Measurements from ENCODE around the gene ABCC11. TPM values are rescaled to one million over a fixed set of nuclear protein-coding genes. Genes with fewer than 3 reads are reported as not detected.
"Not testable (repeated sequence)": the region's sequence is repeated elsewhere in the genome, so short reads cannot be mapped to it uniquely, and the experiment has no call there.

ABCC11 gene
- total and polyA plus RNA-seq, 2 of the 4 experiments (the other 2 are of a cell fraction) = 0.09 to 0.18 TPM

DNA sequence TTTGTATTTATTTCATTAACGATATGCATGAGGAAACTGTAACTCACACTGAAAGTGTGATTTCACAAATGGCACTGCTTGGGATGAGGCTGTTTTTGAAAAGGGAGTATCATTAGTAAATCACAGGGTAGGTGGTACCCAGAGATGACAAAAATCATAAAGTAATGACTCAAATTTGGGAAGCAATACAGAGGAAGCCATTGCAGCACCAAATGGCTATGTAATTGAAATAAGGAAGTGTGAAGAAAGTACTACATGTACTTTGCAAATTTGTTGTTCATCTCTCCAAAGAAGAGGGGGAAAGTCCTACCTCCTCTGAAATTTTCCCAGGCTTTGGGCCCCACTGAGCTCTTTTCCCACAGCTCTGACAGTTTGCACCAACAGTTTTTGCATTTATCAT lies 79.3 kb downstream of the ABCC11 start:
- Histone ChIP-seq H3K23ac (ENCODE audit: low read depth, low read length) (no peak overlapping the region), H3K4me1 (ENCODE audit: control insufficient read depth, insufficient read depth, low read length) (no peaks in the 10 kb centered on the region; the same call in 1 of the 2 replicates), H3K14ac (replicated peaks; ENCODE audit: low read depth, low read length) (no peak overlapping the region), H3K9ac (ENCODE audit: low read depth, low read length) (no peak overlapping the region), H3K79me1 (ENCODE audit: low read depth in 1 of 2, low read length in 2 of 2) (no peaks in the 10 kb centered on the region), H3K56ac (ENCODE audit: extremely low read depth, insufficient read depth, low read length) (no peak overlapping the region), H4K8ac (ENCODE audit: low read depth in 2 of 2, low read length in 2 of 2) (no peak overlapping the region), H2BK120ac (ENCODE audit: low read depth, low read length) (no peak overlapping the region), H3K27me3 (ENCODE audit: control insufficient read depth, insufficient read depth, low read length) (peaks cover 2% of the 10 kb centered on the region; the same call in 1 of the 2 replicates), H4K91ac (ENCODE audit: insufficient read depth, low read depth, low read length) (no peak overlapping the region), H2BK15ac (ENCODE audit: low read depth, low read length) (no peak overlapping the region), H4K5ac (ENCODE audit: low read depth, low read length) (no peak overlapping the region), H3K18ac (ENCODE audit: low read depth, low read length) (no peak overlapping the region), H3K9me3 (ENCODE audit: control insufficient read depth, insufficient read depth, low read length) (no peaks in the 10 kb centered on the region), H4K20me1 (ENCODE audit: insufficient read depth, low read length) (no peaks in the 10 kb centered on the region), H2AK5ac (ENCODE audit: low read depth, low read length) (no peak overlapping the region), H3K4me3 (ENCODE audit: insufficient read depth, low read depth, low read length) (no peak overlapping the region), H2AFZ (replicated peaks; ENCODE audit: low read length, poor library complexity) (no peak overlapping the region), H3K9me1 (ENCODE audit: insufficient read depth, low read length) (no peaks in the 10 kb centered on the region; the same call in 1 of the 2 replicates), H3K4ac (ENCODE audit: low read depth, low read length) (no peak overlapping the region), H2BK20ac (ENCODE audit: low read depth, low read length) (no peak overlapping the region), H3K36me3 (ENCODE audit: control insufficient read depth, insufficient read depth, low read length) (no peaks in the 10 kb centered on the region), H3K4me2 (ENCODE audit: low read depth, low read length) (no peak overlapping the region), H3K27ac (ENCODE audit: insufficient read depth, low read length) (no peak overlapping the region), H2AK9ac (replicated peaks; ENCODE audit: low read depth, low read length, poor library complexity) (no peak overlapping the region), H2BK5ac (ENCODE audit: low read depth, low read length, poor library complexity, severe bottlenecking) (no peak overlapping the region)
- no CpG with 5 or more reads among the region's 1 CpG for WGBS, 2 experiments (ENCODE audit: extremely low coverage in 2 of 2, insufficient read length in 1 of 2)
- no peak for TF ChIP-seq RFX5 (IDR thresholded peaks at IDR 0.05; ENCODE audit: low read depth, low read length)
- no peak for TF ChIP-seq RCOR1 (IDR thresholded peaks at IDR 0.05; ENCODE audit: insufficient replicate concordance, low read length)
- no peak for TF ChIP-seq MAFK (IDR thresholded peaks at IDR 0.05; ENCODE audit: low read depth, low read length)
- TF ChIP-seq, protein P1, sequence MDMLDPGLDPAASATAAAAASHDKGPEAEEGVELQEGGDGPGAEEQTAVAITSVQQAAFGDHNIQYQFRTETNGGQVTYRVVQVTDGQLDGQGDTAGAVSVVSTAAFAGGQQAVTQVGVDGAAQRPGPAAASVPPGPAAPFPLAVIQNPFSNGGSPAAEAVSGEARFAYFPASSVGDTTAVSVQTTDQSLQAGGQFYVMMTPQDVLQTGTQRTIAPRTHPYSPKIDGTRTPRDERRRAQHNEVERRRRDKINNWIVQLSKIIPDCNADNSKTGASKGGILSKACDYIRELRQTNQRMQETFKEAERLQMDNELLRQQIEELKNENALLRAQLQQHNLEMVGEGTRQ (IDR thresholded peaks at IDR 0.05; ENCODE audit: low read depth, low read length) = no peak
- no peak for TF ChIP-seq SMC3 (IDR thresholded peaks at IDR 0.05; ENCODE audit: low read depth, low read length)
- no peak for TF ChIP-seq BHLHE40 (IDR thresholded peaks at IDR 0.05; ENCODE audit: low read depth, low read length)
- ChIA-PET POLR2A (ENCODE audit: unreplicated experiment) (no interaction called here), CTCF (interaction anchor here (0.7 kb wide), 1 partner anchor 462 kb away, joined by 3 read pairs; no protein-coding TSS in a partner anchor)
- ATAC-seq (ENCODE audit: low read depth) (no peak), DNase-seq (no peak)
- dilution Hi-C loops (cut with HindIII; ENCODE audit: low sequenced_read_pairs, unreplicated experiment) = no loop called here
- in situ Hi-C loops (cut with MboI; ENCODE audit: low sequenced_read_pairs) = loop anchor here (5.0 to 25.0 kb wide), 3 partner anchors 431 to 1136 kb away; partner anchors contain the start of genes ITFG1 and PHKB
- BruUV-seq (replicated peaks) = no TSS peak
- intact Hi-C loops (cut with micrococcal nuclease) = no loop called here

DNA sequence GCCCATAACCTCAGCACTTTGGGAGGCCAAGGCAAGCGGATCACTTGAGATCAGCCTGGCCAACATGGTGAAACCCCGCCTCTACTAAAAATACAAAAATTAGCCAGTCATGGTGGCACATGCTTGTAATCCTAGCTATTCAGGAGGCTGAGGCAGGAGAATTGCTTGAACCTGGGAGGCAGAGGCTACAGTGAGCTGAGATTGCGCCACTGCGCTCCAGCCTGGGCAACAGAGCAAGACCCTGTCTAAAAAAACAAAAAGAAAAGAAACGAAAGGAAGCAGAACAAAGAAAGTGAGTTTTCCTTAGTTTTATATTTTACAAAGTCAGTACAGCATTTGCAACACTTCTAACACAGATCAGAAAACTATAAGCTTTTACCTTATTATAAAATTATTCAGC lies 80.7 kb downstream of the ABCC11 start:
- BruUV-seq (replicated peaks); H3K9me1 ChIP-seq (ENCODE audit: insufficient read depth, low read length); H2BK120ac ChIP-seq (ENCODE audit: low read depth, low read length); H2BK15ac ChIP-seq (ENCODE audit: low read depth, low read length); H3K27me3 ChIP-seq (ENCODE audit: control insufficient read depth, insufficient read depth, low read length); H3K23ac ChIP-seq (ENCODE audit: low read depth, low read length); dilution Hi-C loops (cut with HindIII; ENCODE audit: low sequenced_read_pairs, unreplicated experiment); DNase-seq; H3K4me2 ChIP-seq (ENCODE audit: low read depth, low read length); H2BK20ac ChIP-seq (ENCODE audit: low read depth, low read length); H3K14ac ChIP-seq (replicated peaks; ENCODE audit: low read depth, low read length); H3K4ac ChIP-seq (ENCODE audit: low read depth, low read length); H3K9me3 ChIP-seq (ENCODE audit: control insufficient read depth, insufficient read depth, low read length); ATAC-seq (ENCODE audit: low read depth); H3K4me3 ChIP-seq (ENCODE audit: insufficient read depth, low read depth, low read length); H3K4me1 ChIP-seq (ENCODE audit: control insufficient read depth, insufficient read depth, low read length); POLR2A ChIA-PET (ENCODE audit: unreplicated experiment); H4K5ac ChIP-seq (ENCODE audit: low read depth, low read length); H3K9ac ChIP-seq (ENCODE audit: low read depth, low read length); H4K91ac ChIP-seq (ENCODE audit: insufficient read depth, low read depth, low read length); H2AK9ac ChIP-seq (replicated peaks; ENCODE audit: low read depth, low read length, poor library complexity); H3K27ac ChIP-seq (ENCODE audit: insufficient read depth, low read length); H3K18ac ChIP-seq (ENCODE audit: low read depth, low read length); H4K20me1 ChIP-seq (ENCODE audit: insufficient read depth, low read length); H2AK5ac ChIP-seq (ENCODE audit: low read depth, low read length); H2BK5ac ChIP-seq (ENCODE audit: low read depth, low read length, poor library complexity, severe bottlenecking); H4K8ac ChIP-seq (ENCODE audit: low read depth in 2 of 2, low read length in 2 of 2); H3K56ac ChIP-seq (ENCODE audit: extremely low read depth, insufficient read depth, low read length); H3K36me3 ChIP-seq (ENCODE audit: control insufficient read depth, insufficient read depth, low read length); H2AFZ ChIP-seq (replicated peaks; ENCODE audit: low read length, poor library complexity); H3K79me1 ChIP-seq (ENCODE audit: low read depth in 1 of 2, low read length in 2 of 2): not testable (repeated sequence)
- intact Hi-C loops (cut with micrococcal nuclease) (loop anchor here (2.0 kb wide), 1 partner anchor 376 kb away; no protein-coding TSS in a partner anchor), in situ Hi-C loops (cut with MboI; ENCODE audit: low sequenced_read_pairs) (loop anchor here (5.0 to 25.0 kb wide), 3 partner anchors 429 to 1134 kb away; partner anchors contain the start of genes ITFG1 and PHKB)
- WGBS, 2 experiments (ENCODE audit: extremely low coverage in 2 of 2, insufficient read length in 1 of 2) = 80% methylated on average over 1 of the region's 5 CpGs; no CpG with 5 or more reads in 1 of the 2 experiments
- CTCF ChIA-PET = interaction anchor here (0.8 kb wide), 1 partner anchor 18 kb away, joined by 3 read pairs; no protein-coding TSS in a partner anchor

Measured in IMR-90 (cell line).